ENCODE measurements around the gene AKIRIN2.
A peak's percentile ranks its signal among the peaks of the same experiment; 100 is the strongest.

Gene AKIRIN2

GRCh38 chr6:87675004-87675681, 26.9 kb downstream of the AKIRIN2 start:
- DNase-seq (ENCODE audit: low read depth): no peak
- H3K4me3 ChIP-seq (ENCODE audit: control insufficient read depth, low read depth, low read length): no peak overlapping the region
- no peak for TF ChIP-seq CTCF (conservative IDR thresholded peaks at IDR 0.05; ENCODE audit: control insufficient read depth, insufficient read depth, low read depth, low read length)

GRCh38 chr6:87674290-87674689, 27.7 kb downstream of the AKIRIN2 start:
- no peak for TF ChIP-seq CTCF (conservative IDR thresholded peaks at IDR 0.05; ENCODE audit: control insufficient read depth, insufficient read depth, low read depth, low read length)
- no peak overlapping the region for H3K4me3 ChIP-seq (ENCODE audit: control insufficient read depth, low read depth, low read length)
- DNase-seq (ENCODE audit: low read depth): no peak

- DNase-seq (ENCODE audit: low read depth): no peak
- no peak overlapping the region for H3K4me3 ChIP-seq (ENCODE audit: control insufficient read depth, low read depth, low read length)
- TF ChIP-seq CTCF (conservative IDR thresholded peaks at IDR 0.05; ENCODE audit: control insufficient read depth, insufficient read depth, low read depth, low read length): no peak
Measured at GRCh38 chr6:87673237-87673636, 28.8 kb downstream of the AKIRIN2 start.

- TF ChIP-seq CTCF (conservative IDR thresholded peaks at IDR 0.05; ENCODE audit: control insufficient read depth, insufficient read depth, low read depth, low read length): no peak
- no peak overlapping the region for H3K4me3 ChIP-seq (ENCODE audit: control insufficient read depth, low read depth, low read length)
- no peak for DNase-seq (ENCODE audit: low read depth)
Measured at GRCh38 chr6:87672641-87673040, 29.4 kb downstream of the AKIRIN2 start.

- DNase-seq (ENCODE audit: low read depth): peak; percentile 56
- no peak for TF ChIP-seq CTCF (conservative IDR thresholded peaks at IDR 0.05; ENCODE audit: control insufficient read depth, insufficient read depth, low read depth, low read length)
- no peak overlapping the region for H3K4me3 ChIP-seq (ENCODE audit: control insufficient read depth, low read depth, low read length)
Measured at GRCh38 chr6:87671555-87672029, 30.4 kb downstream of the AKIRIN2 start.

GRCh38 chr6:87670707-87671106, 31.3 kb downstream of the AKIRIN2 start:
- no peak for TF ChIP-seq CTCF (conservative IDR thresholded peaks at IDR 0.05; ENCODE audit: control insufficient read depth, insufficient read depth, low read depth, low read length)
- no peak for DNase-seq (ENCODE audit: low read depth)
- no peak overlapping the region for H3K4me3 ChIP-seq (ENCODE audit: control insufficient read depth, low read depth, low read length)
